HG03135 (cell line): Measurements from ENCODE around the gene PRSS21.

Source experiments
- ATAC-seq: cut with Tn5 transposase; IDR thresholded peaks from one replicate; pipeline ENCODE4 v1.9.1; 2021; ENCODE audit warnings: mild to moderate bottlenecking, moderate library complexity; ENCODE audit not compliant: unreplicated experiment

PRSS21 gene

GRCh38 chr16:2803545-2804195, 13.4 kb upstream of the PRSS21 start:
- no peak for ATAC-seq

GRCh38 chr16:2804728-2805127, 12.3 kb upstream of the PRSS21 start:
- ATAC-seq, result no peak

GRCh38 chr16:2806286-2806685, 10.8 kb upstream of the PRSS21 start:
- no peak for ATAC-seq

GRCh38 chr16:2808181-2808580, 8.9 kb upstream of the PRSS21 start:
- ATAC-seq, result no peak

- ATAC-seq, result no peak
Observed at GRCh38 chr16:2809149-2809760, 7.8 kb upstream of the PRSS21 start.

- ATAC-seq, result no peak
Observed at GRCh38 chr16:2810651-2811050, 6.4 kb upstream of the PRSS21 start.

- no peak for ATAC-seq
Observed at GRCh38 chr16:2811703-2812471, 5.2 kb upstream of the PRSS21 start.

GRCh38 chr16:2813771-2814221, 3.2 kb upstream of the PRSS21 start:
- ATAC-seq, result no peak

GRCh38 chr16:2814551-2815298, 2.3 kb upstream of the PRSS21 start:
- no peak for ATAC-seq

GRCh38 chr16:2815299-2815771, 1.7 kb upstream of the PRSS21 start:
- ATAC-seq, result no peak

- ATAC-seq, result no peak
Observed at GRCh38 chr16:2817340-2818271, 569 bp downstream of the PRSS21 start.

- ATAC-seq, result no peak
Observed at GRCh38 chr16:2818272-2818876, 1.3 kb downstream of the PRSS21 start.

GRCh38 chr16:2819179-2819938, 2.3 kb downstream of the PRSS21 start:
- ATAC-seq, result no peak

- ATAC-seq, result no peak
Observed at GRCh38 chr16:2819939-2820835, 3.1 kb downstream of the PRSS21 start.

GRCh38 chr16:2820836-2821486, 3.9 kb downstream of the PRSS21 start:
- ATAC-seq, result no peak

GRCh38 chr16:2821487-2822157, 4.6 kb downstream of the PRSS21 start:
- ATAC-seq, result no peak

- ATAC-seq, result no peak
Observed at GRCh38 chr16:2822158-2822495, 5.1 kb downstream of the PRSS21 start.
